Hepatocyte (in vitro differentiated cells): ENCODE results near the gene SLC22A6. TPM values are rescaled to one million over a fixed set of nuclear protein-coding genes. Genes with fewer than 3 reads are reported as not detected.

Experiments
- DNase-seq: peaks from one replicate; pipeline ENCODE4 v3.0.0-alpha.2; 2016; ENCODE audit warnings: low spot score
- H2AFZ ChIP-seq: fragments of 200-600 bp; sonication (generic); 2 replicates; pipeline ENCODE4 v1.6.0; 2016; ENCODE audit warnings: antibody characterized with exemption, mild to moderate bottlenecking
- H3K27ac ChIP-seq: fragments of 200-600 bp; sonication (generic); 2 replicates; pipeline ENCODE4 v1.5.1; 2016; ENCODE audit warnings: mild to moderate bottlenecking
- H3K27me3 ChIP-seq: fragments of 200-600 bp; sonication (generic); 2 replicates; pipeline ENCODE4 v1.6.1; 2016
- H3K36me3 ChIP-seq: fragments of 200-600 bp; sonication (generic); replicated peaks from 2 replicates; pipeline ENCODE4 v1.5.1; 2016; ENCODE audit warnings: low read depth; ENCODE audit not compliant: insufficient read depth
- H3K4me1 ChIP-seq: fragments of 200-600 bp; sonication (generic); 2 replicates; pipeline ENCODE4 v1.5.1; 2016; ENCODE audit warnings: mild to moderate bottlenecking, moderate library complexity; ENCODE audit not compliant: insufficient read depth
- H3K4me2 ChIP-seq: fragments of 200-600 bp; sonication (generic); 2 replicates; pipeline ENCODE4 v1.6.0; 2016
- H3K4me3 ChIP-seq: fragments of 200-600 bp; sonication (generic); 2 replicates; pipeline ENCODE4 v1.5.1; 2016; ENCODE audit warnings: mild to moderate bottlenecking
- H3K79me2 ChIP-seq: fragments of 200-600 bp; sonication (generic); 2 replicates; pipeline ENCODE4 v1.6.0; 2017; ENCODE audit warnings: mild to moderate bottlenecking
- H3K9me2 ChIP-seq: fragments of 200-600 bp; sonication (generic); replicated peaks from 2 replicates; pipeline ENCODE4 v1.6.0; 2017; ENCODE audit warnings: mild to moderate bottlenecking; ENCODE audit not compliant: insufficient read depth
- H3K9me3 ChIP-seq: fragments of 200-600 bp; sonication (generic); 2 replicates; pipeline ENCODE4 v1.5.1; 2016; ENCODE audit warnings: low read depth, mild to moderate bottlenecking
- H4K20me1 ChIP-seq: fragments of 200-600 bp; sonication (generic); 2 replicates; pipeline ENCODE4 v1.6.0; 2016; ENCODE audit warnings: mild to moderate bottlenecking; ENCODE audit not compliant: insufficient read depth, poor library complexity, severe bottlenecking
- CTCF ChIP-seq: fragments of 200-600 bp; sonication (generic); IDR thresholded peaks from 2 replicates; pipeline ENCODE4 v1.5.1; 2016; ENCODE audit warnings: antibody characterized with exemption, mild to moderate bottlenecking; ENCODE audit not compliant: poor library complexity
- EZH2 ChIP-seq: fragments of 200-600 bp; sonication (generic); IDR thresholded peaks from 2 replicates; pipeline ENCODE4 v1.6.1; 2016; ENCODE audit warnings: antibody characterized with exemption, mild to moderate bottlenecking, borderline replicate concordance
- EZH2phosphoT487 ChIP-seq: fragments of 200-600 bp; sonication (generic); IDR thresholded peaks from one replicate; pipeline ENCODE4 v1.6.1; 2018; ENCODE audit warnings: antibody characterized with exemption, mild to moderate bottlenecking, low read depth, moderate library complexity; ENCODE audit not compliant: unreplicated experiment, severe bottlenecking
- WGBS: methylation state at CpG from one replicate; pipeline ENCODE4 v1.1.6; 2016; ENCODE audit warnings: low lambda C conversion rate; ENCODE audit errors: missing lambda C conversion rate; 5-methylcytosine and 5-hydroxymethylcytosine counted together
- polyA plus RNA-seq: library from polyadenylated mRNA; unstranded; fragments of >200 nt; fragmentation: Nextera tagmentation; extraction: Ambion mirVana; gene quantifications from 2 replicates; pipeline ENCODE4 v1.2.1, GENCODE V29; 2016
- total RNA-seq: library from RNA; depleted of rRNA; stranded (reverse); fragments of >200 nt; gene quantifications from 2 replicates; pipeline ENCODE4 v1.2.3, GENCODE V29; 2014

The SLC22A6 gene
- total and polyA plus RNA-seq, 2 experiments from 2014 or later: not detected

- DNase-seq: peak; percentile 21
- no peaks in the 10 kb centered on the region for H4K20me1 ChIP-seq
- WGBS: 77% methylated on average over 5 of the region's 5 CpGs
- TF ChIP-seq EZH2 (no peak), EZH2phosphoT487 (no peak)
- no peaks in the 10 kb centered on the region for H3K36me3 ChIP-seq
- H3K27ac ChIP-seq: no peak overlapping the region
- H3K4me1 ChIP-seq: no peaks in the 10 kb centered on the region
- no peaks in the 10 kb centered on the region for H3K27me3 ChIP-seq
- no peaks in the 10 kb centered on the region for H3K9me3 ChIP-seq
- H3K9me2 ChIP-seq: no peaks in the 10 kb centered on the region
- no peak overlapping the region for H3K4me2 ChIP-seq
- H2AFZ ChIP-seq: no peak overlapping the region
- H3K4me3 ChIP-seq: no peak overlapping the region
- H3K79me2 ChIP-seq: no peaks in the 10 kb centered on the region
These were observed 23.2 kb upstream of the SLC22A6 start for GRCh38 chr11:63007920-63008319.

- Histone ChIP-seq H3K36me3 (no peaks in the 10 kb centered on the region), H3K27ac (no peak overlapping the region), H3K79me2 (no peaks in the 10 kb centered on the region), H2AFZ (no peak overlapping the region), H3K27me3 (no peaks in the 10 kb centered on the region), H3K9me3 (no peaks in the 10 kb centered on the region), H3K4me1 (no peaks in the 10 kb centered on the region), H3K9me2 (no peaks in the 10 kb centered on the region), H3K4me2 (no peak overlapping the region), H3K4me3 (no peak overlapping the region), H4K20me1 (no peaks in the 10 kb centered on the region)
- no peak for TF ChIP-seq EZH2
- no peak for DNase-seq
- WGBS: 65% methylated on average over 9 of the region's 9 CpGs
These were observed 16.7 kb upstream of the SLC22A6 start for GRCh38 chr11:63001456-63001855.

- no peaks in the 10 kb centered on the region for H4K20me1 ChIP-seq
- H3K79me2 ChIP-seq: no peaks in the 10 kb centered on the region
- no peak overlapping the region for H3K4me2 ChIP-seq
- H3K4me3 ChIP-seq: no peak overlapping the region
- no peak for TF ChIP-seq EZH2phosphoT487
- no peak for DNase-seq
- no peaks in the 10 kb centered on the region for H3K9me3 ChIP-seq
- no peaks in the 10 kb centered on the region for H3K4me1 ChIP-seq
- no peak overlapping the region for H2AFZ ChIP-seq
- WGBS: 85% methylated on average over 7 of the region's 7 CpGs
- no peak overlapping the region for H3K27ac ChIP-seq
- H3K36me3 ChIP-seq: no peaks in the 10 kb centered on the region
- H3K27me3 ChIP-seq: no peaks in the 10 kb centered on the region
- H3K9me2 ChIP-seq: no peaks in the 10 kb centered on the region
These were observed 14.9 kb upstream of the SLC22A6 start for GRCh38 chr11:62999649-63000048.

GRCh38 chr11:62999156-62999555 is 14.4 kb upstream of the SLC22A6 start:
- Histone ChIP-seq H4K20me1 (no peaks in the 10 kb centered on the region), H3K9me3 (no peaks in the 10 kb centered on the region), H3K4me2 (no peak overlapping the region), H3K4me3 (no peak overlapping the region), H3K9me2 (no peaks in the 10 kb centered on the region), H3K27me3 (no peaks in the 10 kb centered on the region), H3K36me3 (no peaks in the 10 kb centered on the region), H3K4me1 (no peaks in the 10 kb centered on the region), H3K27ac (no peak overlapping the region), H2AFZ (no peak overlapping the region), H3K79me2 (no peaks in the 10 kb centered on the region)
- no peak for DNase-seq
- TF ChIP-seq EZH2: no peak
- WGBS: 96% methylated on average over 5 of the region's 5 CpGs

- 46% methylated on average over 1 of the region's 1 CpG for WGBS
- H3K9me2 ChIP-seq: no peaks in the 10 kb centered on the region
- no peak overlapping the region for H3K27ac ChIP-seq
- TF ChIP-seq EZH2 (no peak), CTCF (no peak), EZH2phosphoT487 (no peak)
- no peak overlapping the region for H3K4me2 ChIP-seq
- H3K4me1 ChIP-seq: no peaks in the 10 kb centered on the region
- no peaks in the 10 kb centered on the region for H3K9me3 ChIP-seq
- H2AFZ ChIP-seq: no peak overlapping the region
- no peaks in the 10 kb centered on the region for H4K20me1 ChIP-seq
- H3K36me3 ChIP-seq: no peaks in the 10 kb centered on the region
- H3K79me2 ChIP-seq: no peaks in the 10 kb centered on the region
- H3K4me3 ChIP-seq: no peak overlapping the region
- DNase-seq: no peak
- no peaks in the 10 kb centered on the region for H3K27me3 ChIP-seq
These were observed 11.5 kb upstream of the SLC22A6 start for GRCh38 chr11:62996271-62996670.
